H4 (cell line): Measurements from ENCODE around the gene HSPG2. TPM values are rescaled to one million over a fixed set of nuclear protein-coding genes. Genes with fewer than 3 reads are reported as not detected.
"Not testable (repeated sequence)": the region's sequence is repeated elsewhere in the genome, so short reads cannot be mapped to it uniquely, and the experiment has no call there.

Source experiments
- DNase-seq: peaks from one replicate; pipeline ENCODE4 v3.0.0-alpha.2; 2015; ENCODE audit warnings: low spot score
- total RNA-seq: library from RNA; depleted of rRNA; stranded (reverse); fragments of >200 nt; shearing (Covaris generic); gene quantifications from 2 replicates; pipeline ENCODE4 v1.2.3, GENCODE V29; 2014

The HSPG2 gene
- total RNA-seq, 1 experiment from 2014 or later: 8.9 TPM

- DNase-seq: no peak
Observed at GRCh38 chr1:21955501-21956281, 18.6 kb upstream of the HSPG2 start.

DNA sequence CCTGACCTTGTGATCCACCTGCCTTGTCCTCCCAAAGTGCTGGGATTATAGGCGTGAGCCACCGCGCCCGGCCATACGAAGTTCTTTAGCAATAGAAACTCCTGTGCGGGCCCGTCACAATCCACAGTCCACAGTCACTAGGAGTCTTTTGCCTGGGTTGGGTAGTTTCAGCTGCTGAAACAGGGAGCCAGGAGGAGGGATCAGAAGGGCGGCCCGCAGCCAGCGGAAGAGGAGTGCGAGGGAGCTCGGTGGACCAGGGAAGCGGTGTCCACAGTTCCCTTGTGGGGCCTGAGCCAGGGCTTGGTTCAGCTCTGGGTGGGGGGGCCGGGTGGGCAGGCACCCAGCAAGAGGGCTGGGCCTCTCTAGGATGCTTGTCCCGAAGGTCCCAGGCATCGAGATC lies 17.9 kb upstream of the HSPG2 start:
- no peak for DNase-seq

- DNase-seq: no peak
Observed at GRCh38 chr1:21952786-21953520, 15.8 kb upstream of the HSPG2 start.

GRCh38 chr1:21951226-21951870 lies 14.2 kb upstream of the HSPG2 start:
- DNase-seq: no peak

GRCh38 chr1:21950734-21951133 lies 13.6 kb upstream of the HSPG2 start:
- DNase-seq: no peak

GRCh38 chr1:21946836-21947587 lies 9.9 kb upstream of the HSPG2 start:
- no peak for DNase-seq

- DNase-seq: no peak
Observed at GRCh38 chr1:21944733-21945073, 7.6 kb upstream of the HSPG2 start.

GRCh38 chr1:21942959-21943640 lies 6.0 kb upstream of the HSPG2 start:
- not testable (repeated sequence) for DNase-seq

GRCh38 chr1:21942464-21942863 lies 5.4 kb upstream of the HSPG2 start:
- no peak for DNase-seq

DNA sequence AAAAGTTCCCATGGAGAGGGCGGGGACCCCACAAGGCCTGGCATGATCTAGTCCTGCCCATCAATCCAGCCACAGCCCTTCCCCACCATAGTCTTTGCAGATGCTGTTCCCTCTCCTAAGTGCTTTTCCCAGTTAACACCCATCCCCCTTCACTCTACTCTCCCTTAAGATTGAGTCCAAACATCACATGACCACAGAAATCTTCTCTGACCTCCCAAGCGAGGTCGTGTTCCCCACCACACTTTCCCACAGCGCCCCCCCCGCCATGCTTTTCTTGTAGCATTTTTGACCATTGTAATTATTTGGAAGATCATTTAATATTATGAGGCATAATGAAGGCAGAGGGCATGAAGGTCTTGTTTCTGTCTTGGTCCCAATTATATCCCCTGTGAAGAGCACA lies 4.3 kb upstream of the HSPG2 start:
- DNase-seq: no peak

DNA sequence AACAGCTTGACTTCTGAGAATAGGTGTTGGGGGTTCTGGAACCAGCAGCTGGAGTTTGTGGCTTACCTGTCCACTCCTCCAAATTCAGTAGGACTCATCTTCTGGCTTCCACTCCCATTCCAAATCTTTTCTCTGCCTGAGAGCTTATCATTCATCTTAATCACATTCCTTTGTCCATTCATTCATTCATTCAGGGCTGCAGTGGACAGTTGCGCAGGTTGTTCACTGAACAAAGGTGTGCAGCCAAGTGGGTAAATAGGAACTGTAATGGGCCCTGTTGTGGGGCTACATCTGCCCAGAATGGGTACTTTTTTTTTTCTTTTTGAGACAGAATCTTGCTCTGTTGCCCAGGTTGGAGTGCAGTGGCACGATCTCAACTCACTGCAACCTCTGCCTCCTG lies 3.4 kb upstream of the HSPG2 start:
- no peak for DNase-seq

DNA sequence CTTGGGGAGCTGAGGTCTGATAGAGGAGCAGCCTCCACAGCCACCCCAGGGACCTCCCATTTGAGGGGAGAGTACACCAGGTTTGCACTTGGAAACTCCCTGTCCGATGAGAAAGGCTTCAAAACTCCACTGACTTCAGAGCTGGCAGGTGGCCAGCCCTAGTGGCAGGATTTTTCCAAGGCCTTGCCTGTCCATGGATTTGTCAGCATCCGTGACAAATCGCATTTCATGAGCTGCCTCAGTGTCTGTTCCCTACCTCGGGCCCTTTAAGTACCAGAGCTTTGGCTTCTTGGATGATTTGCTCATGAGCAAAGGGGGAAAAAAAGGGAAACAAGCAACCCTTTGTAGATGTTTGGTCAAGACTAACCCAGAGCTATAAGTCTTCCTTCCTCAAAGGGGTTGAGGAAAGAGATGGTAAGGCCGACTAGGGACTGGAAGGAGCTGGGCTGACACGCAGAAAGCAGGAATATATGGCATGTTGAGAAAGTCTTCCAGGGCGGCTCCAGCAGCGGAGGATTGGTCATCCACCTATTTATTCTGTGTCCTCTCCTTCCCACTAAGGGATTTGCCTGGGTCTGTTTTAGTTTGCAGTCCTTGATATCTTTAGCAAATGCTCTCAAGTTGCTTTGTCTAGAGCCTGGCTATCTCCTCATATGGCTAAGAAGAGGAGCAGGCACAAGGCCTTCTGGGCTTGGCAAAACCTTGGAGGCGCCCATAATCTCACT lies 2.7 kb upstream of the HSPG2 start:
- DNase-seq: peak; percentile 72

- no peak for DNase-seq
Observed at GRCh38 chr1:21938732-21939538, 1.8 kb upstream of the HSPG2 start.

- peak; percentile 60 for DNase-seq
Observed at GRCh38 chr1:21937372-21938121, 437 bp upstream of the HSPG2 start.

DNA sequence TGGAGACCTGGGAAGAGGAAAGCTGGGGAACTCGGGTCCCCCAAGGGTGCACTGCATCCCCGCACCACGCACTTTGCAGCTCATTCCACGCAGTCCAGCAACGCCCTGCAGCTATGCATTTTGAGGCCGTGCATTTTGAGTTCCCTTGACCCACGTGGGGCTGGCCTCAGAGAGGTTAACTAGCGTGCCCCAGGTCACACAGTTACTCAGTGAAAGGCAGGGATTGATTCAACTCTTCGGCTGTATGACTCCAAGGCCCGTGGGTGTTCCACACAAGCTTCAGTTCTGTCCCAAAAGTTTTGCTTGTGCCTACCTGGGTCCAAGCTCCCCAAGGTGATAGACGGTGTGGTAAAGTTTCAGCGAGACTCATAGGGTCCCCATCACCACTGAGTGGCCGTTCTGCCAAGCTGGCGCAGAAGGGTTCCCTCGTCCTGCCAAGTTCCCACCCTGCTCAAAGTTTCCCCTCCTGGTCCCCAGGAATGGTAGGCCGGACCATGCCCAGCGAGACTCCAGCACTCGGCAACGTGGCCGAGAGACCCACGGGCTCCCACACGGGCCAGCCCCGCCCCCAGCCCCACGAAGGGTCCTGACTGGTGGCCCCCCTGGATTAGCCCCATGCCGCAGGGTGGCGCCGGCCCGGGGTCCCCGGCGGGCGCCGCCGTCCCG lies 611 bp downstream of the HSPG2 start:
- no peak for DNase-seq

GRCh38 chr1:21935891-21936365 lies 1.2 kb downstream of the HSPG2 start:
- no peak for DNase-seq

DNA sequence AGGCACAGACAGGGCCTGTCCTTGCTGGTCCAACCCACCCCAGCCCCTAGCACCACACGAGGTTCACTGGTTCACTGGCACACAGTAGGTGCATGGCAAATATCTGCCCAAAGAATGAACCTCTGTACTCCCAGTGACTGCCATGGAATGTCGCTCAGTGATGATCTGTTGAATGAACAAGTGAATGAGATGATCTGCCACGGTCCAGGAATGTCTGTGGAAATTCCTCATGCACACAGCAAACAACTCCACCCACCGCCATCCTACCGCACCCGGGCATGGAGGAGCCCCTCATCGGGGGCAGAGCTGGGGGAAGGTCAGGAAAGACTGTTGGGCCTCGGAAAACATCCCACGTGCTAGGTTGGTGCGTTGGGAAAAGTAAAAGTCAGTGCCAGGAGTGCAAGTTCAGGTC lies 1.7 kb downstream of the HSPG2 start:
- DNase-seq: no peak

GRCh38 chr1:21933397-21934248 lies 3.5 kb downstream of the HSPG2 start:
- DNase-seq: peak; percentile 69
